ENCODE measurements around the gene STX11.
"Not testable (repeated sequence)": the region's sequence is repeated elsewhere in the genome, so short reads cannot be mapped to it uniquely, and the experiment has no call there.

The STX11 gene

DNA sequence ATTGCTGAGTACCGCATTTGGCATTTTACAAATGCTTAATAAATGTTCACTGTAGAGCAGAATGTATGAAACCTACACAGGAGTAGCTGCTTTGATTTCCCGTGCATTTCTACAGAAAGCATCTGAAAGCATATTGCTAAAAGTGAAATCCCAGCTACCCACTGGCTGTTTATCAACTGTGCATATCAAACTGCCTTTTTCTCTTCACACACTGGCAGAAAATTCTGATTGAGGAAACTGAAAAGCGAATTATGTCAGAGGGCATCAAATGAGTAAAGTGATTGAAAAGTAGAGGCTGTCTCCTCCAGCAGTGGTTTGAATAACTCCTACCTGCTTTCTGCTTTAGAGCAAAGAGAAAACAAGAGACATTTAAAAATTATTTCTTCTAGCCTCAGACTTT, 28.0 kb downstream of the STX11 start:
- DNase-seq = peak; percentile 79

DNA sequence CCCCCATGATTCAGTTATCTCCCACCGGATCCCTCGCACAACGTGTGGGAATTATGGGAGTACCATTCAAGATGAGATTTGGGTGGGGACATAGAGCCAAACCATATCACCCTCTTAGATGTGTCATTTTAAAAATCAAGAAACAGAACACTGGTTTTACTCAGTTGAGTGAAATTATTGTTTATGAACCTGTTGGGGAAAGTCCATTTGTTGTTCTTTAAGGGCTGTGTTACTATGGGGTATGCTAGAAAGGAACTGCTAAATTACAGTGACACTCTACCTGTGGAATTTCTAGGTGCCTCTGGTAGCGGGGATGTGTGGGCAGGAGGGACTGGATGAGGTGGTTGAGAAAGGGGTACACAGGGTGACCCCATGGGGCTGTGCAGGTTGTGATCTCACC, 28.9 kb downstream of the STX11 start:
- DNase-seq = no peak

DNA sequence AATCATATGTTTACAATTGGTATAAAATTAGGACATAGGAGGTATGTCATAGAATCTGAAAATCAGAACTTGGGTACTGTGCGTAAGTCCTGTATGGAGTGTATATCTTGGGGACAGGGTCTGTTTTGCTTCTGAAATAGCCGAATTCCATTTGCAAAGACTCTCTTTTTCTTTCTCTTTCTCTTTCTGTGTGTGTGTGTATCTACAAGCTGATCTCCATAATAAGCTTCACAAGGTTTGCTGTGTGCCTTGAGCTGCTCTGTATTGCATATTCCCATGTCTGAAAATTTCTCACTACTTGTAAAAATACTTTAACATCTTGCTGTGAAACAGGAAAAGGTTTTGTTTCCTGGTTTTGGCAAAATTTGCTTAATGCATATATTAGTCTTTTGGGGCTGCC, 29.5 kb downstream of the STX11 start:
- DNase-seq = no peak

DNA sequence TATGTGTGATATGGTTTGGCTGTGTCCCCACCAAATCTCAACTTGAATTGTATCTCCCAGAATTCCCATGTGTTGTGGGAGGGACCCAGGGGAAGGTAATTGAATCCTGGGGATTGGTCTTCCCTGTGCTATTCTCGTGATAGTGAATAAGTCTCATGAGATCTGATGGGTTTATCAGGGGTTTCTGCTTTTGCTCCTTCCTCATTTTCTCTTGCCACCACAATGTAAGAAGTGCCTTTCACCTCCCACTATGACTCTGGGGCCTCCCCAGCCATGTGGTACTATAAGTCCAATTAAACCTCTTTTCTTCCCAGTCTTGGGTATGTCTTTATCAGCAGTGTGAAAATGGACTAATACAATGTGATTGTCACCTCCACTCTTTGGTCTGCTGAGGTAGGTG, 30.0 kb downstream of the STX11 start:
- not testable (repeated sequence) for DNase-seq

DNA sequence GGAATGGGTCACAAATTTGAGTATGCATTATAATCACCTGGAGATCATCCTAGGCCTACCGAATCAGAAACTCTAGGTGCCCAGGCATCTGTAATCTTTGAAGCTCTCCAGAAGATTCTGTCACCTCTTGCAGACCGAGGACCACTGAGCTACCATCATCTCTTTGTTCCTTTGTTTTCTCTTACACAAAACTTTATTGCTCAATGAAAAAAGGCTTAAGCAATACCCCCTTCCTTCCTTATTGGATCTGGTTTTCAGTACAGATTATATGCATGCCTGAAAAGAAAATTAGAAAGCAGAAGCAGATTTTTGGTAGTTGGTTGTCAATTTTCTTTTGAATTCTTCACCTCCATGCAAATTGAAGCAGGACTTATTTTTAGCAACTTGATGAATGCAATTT, 31.3 kb downstream of the STX11 start:
- DNase-seq = no peak

DNA sequence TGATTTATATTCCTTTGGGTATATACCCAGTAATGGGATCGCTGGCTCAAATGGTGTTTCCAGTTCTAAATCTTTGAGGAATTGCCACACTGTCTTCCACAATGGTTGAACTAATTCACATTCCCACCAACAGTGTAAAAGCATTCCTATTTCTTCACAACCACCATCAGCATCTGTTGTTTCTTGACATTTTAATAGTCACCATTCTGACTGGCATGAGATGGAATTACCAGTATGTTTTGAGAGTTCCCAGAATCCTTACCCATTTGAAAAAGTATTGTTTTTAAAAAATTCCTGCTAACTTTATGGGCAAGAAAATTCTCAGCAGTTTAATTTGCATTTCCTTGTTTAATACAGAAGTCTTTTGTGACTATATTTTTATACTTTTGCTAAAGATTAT, 33.9 kb downstream of the STX11 start:
- not testable (repeated sequence) for DNase-seq

DNA sequence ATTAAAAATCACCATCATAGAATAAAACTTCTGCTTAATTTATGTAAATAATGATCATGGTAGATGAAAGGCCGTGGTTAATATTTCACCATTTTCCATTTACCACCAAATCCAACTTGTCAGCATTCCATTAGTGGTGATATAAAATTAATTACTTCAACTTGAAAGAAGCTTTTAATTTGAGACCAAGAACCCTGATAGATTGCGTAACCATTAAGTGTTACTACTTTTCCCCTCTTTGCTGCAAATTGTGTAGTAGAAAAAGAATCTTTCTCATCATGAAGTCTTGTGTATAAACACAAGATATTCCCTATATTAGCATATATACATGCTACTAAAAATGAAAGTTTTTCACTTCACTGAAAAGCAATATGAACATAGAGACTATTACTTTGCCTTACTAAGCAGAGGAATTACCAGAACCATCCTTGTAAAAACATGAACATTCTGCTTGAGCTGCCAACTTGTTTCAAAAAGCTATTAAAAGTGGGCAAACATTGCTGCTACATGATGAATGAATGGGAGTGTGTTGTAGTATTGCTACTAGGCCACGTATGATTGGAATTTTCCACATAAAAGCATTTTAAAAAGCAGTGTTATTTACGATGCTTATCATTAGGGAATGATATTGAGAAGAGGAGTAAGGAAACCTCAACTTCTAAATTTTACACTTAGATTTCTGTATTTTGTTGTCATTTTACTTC, 35.0 kb downstream of the STX11 start:
- DNase-seq = no peak

DNA sequence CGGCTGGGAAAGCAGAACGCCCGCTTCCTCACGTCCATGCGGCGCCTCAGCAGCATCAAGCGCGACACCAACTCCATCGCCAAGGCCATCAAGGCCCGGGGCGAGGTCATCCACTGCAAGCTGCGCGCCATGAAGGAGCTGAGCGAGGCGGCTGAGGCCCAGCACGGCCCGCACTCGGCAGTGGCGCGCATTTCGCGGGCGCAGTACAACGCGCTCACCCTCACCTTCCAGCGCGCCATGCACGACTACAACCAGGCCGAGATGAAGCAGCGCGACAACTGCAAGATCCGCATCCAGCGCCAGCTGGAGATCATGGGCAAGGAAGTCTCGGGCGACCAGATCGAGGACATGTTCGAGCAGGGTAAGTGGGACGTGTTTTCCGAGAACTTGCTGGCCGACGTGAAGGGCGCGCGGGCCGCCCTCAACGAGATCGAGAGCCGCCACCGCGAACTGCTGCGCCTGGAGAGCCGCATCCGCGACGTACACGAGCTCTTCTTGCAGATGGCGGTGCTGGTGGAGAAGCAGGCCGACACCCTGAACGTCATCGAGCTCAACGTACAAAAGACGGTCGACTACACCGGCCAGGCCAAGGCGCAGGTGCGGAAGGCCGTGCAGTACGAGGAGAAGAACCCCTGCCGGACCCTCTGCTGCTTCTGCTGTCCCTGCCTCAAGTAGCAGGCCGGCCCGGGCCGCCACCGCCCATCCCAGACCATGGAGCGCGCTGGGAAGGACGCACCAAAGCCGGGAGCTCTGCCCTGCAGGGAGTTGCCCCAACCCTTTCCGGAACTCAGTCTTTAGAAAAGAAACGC, 36.7 kb downstream of the STX11 start:
- no peak for DNase-seq

DNA sequence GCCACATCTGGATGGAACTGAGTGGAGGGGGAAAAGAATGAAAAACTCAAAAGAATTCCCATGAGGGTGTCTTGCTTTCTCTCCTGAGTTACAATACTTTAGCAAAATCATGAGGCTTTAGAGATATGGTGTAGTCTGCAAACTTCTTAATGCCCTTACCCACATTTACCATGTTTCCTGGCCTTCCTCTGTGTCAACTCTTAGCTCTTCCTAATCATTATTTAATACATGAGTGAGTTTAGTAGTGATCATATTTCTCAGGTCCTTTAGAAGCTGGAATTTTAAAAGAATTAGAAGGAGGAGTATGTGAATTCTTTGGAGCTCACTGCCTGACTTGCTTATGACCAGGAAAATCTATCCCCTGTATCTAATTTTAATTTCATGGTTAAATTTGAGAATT, 39.0 kb downstream of the STX11 start:
- DNase-seq = no peak

DNA sequence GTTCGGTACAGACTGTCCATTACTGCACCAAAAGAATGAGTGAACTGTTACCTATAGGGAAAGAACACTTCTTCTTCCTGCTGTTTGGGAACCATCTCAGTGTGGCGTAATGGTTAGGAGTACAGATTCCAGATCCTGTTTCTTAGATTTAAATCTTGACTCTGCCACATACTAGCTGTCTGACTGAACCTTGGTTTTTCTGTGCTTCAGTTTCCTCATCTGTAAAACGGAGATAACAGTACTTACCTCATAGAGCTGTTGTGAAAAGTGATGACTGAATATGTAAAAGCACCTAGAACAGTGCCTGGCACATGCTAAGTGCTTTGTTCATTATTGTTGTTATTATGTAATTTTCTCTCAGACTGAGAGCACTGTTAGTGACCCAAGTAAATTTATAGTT, 39.8 kb downstream of the STX11 start:
- DNase-seq = no peak

DNA sequence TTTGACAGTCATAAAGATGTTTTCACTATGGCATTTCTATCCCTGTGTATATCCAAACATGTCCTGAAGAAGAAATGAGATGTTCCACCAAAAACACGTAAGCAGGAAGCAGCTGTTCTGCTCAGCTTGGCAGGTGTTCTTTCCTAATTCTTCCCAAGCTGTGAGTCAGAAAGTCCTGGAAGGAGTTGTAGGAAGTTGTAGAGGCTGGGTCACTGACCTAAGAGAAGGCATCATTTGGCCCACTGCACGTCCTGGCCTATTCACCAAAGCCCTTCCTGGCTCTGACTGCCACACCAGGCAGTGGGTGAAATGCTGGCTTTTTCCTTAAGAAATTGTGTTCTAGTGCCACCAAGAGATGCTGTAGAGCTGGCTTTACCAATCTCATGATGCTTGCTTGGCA, 40.3 kb downstream of the STX11 start:
- DNase-seq = no peak

DNA sequence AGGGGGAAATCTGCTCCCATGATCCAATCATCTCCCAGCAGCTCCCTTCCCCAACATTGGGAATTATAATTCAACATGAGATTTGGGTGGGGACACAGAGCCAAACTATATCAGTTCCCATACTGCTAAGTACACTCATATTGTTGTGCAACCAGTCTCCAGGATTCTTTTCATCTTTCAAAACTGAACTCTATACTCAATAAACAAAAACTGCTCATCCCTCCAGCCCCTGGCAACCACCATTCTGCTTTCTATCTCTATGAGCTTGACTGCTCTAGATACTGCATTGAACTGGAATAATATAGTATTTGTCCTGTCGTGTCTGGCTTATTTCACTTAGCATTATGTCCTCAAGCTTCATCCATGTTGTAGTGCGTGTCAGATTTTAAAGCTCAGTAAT, 42.9 kb downstream of the STX11 start:
- no peak for DNase-seq

DNA sequence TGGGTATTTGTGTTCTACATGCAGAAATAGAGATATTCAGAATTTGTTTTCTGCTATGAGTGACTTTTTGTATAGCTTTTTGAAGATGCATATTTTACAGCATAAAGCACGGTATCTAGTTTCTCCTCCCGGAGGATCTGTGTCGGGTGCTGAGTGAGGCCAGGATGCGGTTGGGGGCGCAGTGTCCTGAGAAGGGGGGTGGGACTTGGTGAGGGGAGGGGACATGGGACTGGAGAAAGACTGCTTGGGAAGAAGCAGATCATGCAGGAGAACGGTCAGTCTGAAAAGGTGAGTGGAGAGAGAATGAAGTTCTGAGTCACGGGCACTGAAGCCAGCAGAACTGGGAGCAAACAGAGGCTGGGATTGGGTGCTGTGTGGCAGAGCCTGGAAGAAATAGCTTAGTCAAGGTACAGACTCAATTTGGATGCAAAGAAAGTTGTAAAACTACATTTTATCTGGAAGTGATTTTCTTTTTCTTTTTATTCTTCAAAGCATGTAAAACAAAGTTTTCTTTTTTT, 44.0 kb downstream of the STX11 start:
- no peak for DNase-seq

DNA sequence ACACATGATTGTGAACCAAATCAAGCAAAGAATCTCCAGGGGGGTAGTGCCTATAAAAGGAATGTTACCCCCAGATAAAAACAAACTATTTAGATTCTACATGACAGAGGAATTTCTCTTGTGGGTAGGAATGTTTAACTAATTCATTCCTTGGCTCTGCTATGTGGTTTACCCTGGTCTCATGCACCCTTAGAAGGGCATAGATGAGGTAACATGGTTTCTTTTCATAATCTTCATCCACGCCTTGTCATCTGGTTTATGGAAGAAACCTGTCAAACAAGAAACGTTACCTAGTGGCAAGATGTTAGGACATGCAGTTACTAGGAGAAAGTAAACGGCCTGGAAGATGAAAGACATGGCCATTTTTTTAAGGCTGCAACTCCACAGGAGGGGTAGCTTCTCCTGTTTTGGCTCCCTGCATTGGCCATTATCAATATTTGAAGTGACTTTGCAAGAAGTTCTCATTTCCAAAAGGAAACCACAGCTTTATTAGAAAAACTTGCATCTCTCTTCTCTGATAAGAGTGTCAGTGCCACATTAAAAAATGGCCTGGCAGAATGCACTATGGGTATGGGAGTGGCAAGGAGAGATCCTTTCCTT, 45.5 kb downstream of the STX11 start:
- DNase-seq = no peak

DNA sequence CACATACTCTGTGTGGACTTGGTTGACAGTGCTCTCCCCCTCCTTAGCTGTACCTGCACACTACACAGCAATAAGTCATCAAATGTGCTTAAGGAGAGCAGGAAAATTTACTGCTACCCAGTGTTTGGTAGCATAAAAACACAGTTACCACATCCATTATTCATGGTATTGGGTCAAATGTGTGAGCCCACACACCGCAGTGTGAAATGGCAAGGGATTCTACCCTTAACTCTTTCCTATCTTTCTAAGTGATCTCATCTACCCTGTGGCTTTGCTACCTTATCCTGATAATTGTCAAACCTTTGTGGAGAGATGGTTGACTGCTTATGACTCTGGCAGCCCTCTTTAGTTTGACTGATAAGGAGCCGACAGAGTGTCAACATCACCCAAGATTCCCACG, 47.6 kb downstream of the STX11 start:
- peak; percentile 38 for DNase-seq

DNA sequence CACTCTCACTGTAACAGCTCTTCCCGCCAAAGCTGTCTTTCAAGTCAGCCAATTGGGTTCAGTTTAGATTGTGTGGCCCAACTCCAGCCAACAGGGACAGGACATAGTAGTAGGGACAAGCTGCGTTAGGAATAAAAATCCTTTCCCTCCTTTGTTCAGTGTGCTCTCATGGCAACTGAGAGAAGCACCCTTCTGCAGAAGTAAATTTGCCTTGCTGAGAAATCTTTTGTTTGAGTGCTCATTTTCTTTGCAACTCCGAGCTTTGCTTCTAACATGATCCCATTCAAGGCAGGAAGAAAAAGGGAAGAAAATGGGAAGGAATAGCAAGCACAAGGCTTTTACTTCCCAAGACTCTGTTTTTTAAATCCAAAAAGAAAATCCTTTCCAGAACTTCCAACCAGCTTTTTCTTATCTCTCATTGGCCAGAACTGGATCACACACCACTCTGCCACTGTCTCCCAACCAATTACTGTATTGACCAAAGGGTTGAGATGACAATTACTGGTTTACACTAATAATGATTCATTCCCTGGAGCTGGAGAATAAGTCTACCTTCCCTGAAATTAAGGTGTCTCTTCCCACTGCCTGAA, 52.7 kb downstream of the STX11 start:
- no peak for DNase-seq

DNA sequence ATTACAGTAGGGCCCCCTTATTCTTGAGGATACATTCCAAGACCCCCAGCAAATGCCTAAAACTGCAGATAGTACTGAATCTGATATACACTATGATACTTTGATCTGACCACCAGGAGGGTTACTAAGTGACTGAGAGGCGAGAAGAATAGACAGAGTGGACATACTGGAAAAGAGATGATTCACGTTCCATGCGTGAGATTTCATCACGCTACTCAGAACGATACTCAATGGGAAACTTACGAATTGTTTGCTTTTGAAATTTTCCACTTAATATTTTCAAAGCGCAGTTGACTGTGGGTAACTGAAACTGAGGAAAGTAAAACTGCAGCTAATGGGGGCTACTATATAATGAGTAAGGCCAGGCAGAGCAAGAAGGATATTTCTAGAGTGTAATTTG, 60.8 kb downstream of the STX11 start:
- DNase-seq = peak; percentile 15

DNA sequence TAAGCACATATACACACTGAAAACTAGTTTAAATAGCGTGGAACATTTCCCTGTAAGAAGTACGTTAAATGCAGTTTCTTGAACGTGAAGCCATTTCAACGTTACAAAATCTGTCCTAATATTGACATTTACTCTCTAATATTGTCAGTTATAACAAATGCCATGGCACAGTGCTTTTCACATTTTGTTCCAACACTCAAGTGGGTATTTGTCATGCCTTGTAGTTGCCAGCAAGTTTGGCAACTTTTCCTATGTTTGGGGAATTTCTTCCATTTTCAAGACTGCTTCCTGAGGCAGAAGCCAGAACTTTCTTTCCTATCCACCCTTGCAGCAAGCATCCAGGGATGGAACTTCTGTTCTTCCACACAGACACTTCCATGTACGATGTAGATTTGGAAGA, 63.0 kb downstream of the STX11 start:
- DNase-seq = no peak

DNA sequence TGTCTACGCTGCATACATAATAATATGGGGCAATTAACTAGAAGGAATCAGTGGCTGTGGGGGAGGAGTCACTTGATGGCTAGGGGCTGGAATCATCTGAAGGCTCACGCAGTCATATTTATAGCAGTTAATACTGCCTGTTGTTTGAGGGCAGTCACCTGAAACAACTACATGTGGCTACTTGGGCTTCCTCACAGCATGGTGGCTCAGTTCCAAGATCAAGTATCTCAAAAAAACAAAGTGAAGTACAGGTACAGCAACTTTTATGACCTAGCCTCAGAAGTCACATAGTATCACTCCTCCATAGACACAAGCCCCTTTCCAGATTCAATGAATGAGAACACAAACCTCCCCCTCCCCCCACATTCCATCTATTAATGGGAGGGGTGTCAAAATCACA, 63.7 kb downstream of the STX11 start:
- no peak for DNase-seq

DNA sequence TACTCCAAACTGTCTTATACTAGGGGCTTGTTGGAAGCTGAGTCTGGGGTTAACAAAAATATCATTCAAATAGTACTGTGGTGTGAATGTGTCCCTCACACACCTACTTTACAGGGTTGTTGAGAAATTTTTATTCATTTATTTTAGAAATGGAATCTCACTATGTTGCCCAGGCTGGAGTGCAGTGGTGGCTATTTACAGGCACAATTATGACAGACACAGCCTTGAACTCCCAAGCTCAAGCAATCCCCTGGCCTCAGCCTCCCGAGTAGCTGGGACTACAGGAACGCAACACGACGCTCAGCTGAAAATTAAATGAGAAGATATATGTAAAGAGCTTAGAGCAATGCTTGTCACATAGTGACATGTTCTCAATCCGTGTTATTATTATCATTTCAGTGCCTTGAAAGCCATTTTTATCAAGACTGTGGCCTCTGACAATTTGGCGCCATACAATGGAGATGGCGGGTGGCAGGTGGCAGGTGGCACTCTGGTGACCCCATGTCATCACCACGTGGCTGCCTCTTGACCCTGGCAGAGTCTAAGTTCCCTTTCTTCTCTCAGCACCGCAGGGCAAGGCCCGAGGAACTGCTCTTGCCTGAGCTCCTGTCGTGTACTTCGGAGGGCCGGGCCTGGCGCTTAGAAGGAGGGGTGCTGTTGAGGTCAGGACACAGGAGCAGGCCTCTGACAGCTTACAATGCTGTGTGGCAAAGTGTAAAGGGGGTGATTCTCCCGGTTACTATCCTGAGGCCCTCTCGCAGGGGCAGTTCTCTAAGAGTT, 64.5 kb downstream of the STX11 start:
- no peak for DNase-seq

DNA sequence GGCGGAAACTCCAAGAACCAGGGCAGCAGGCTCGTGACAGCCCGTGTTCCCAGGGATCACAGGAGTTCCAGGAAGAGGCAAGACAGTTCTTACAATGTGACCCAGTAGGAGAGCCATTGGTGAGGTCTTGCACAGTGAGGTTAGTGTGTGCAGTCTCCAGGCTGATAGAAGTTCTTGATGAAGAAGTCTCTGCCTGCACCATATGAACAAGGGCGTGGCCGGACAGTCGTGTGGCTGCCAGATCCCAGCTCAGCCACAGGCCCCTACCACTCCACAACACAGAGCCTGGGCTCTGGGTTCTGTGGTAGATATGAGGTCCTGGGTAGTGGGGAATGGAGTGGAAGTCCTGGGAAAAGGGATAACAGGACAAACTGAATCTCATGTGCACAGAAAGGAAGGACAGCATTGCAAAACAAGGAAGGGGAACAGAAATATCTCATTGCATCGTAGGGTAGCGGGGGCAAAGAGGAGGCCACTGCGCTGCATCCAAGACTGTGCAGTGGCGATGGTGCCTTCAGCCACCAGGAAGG, 65.2 kb downstream of the STX11 start:
- DNase-seq = peak; percentile 39

DNA sequence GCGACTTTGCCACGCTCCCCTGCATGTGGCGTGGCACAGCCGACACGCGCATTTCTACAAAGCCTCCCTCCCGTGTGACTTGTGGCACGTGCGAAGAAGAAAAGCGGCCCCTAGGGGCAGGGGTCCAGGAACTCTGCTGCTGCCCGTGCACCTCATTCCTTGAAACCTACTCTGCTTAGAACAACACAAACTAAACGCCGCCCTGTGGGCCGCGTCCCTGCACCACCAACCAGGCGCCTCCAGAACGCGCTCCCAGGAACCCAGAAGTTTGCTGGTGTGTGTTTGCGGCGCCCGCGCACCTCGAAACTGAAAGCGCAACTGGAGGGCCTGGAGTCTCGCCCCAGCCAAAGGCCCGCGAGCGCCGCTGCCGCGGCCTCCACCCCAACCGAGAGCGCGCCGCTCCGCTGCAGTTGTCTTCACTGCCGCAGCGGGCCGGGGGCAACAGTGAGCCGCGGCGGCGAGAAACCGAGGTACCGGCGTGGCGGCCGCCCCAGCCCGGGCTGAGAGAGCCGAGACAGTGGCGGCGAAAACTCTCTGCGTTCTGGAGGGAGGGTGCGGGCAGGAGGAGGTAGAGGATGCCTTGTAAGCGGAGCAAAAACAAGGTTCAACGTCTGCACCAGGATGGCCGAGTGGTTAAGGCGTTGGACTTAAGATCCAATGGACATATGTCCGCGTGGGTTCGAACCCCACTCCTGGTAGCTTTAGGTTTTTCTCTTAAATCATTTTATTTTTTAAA, 65.8 kb downstream of the STX11 start:
- DNase-seq = peak; percentile 94

Measured in activated CD4-positive, alpha-beta T cell treated with anti-CD3 and anti-CD28 coated beads, Interleukin-2, Interleukin-6, amounts not matched to agents 100 ng/mL and 50 ng/mL, durations not matched to agents 16 hours and 8 hours (primary cell).